MM.1S (cell line): Measurements from ENCODE around the gene PDZD8.

ENCODE experiments used
- EZH2 ChIP-seq: fragments of 300-600 bp; sonication (generic); optimal IDR thresholded peaks from 2 replicates; pipeline ENCODE3; 2017; ENCODE audit warnings: low read depth, mild to moderate bottlenecking, antibody characterized with exemption, low read length, mixed read lengths
- EZH2phosphoT487 ChIP-seq: fragments of 300-600 bp; sonication (generic); IDR thresholded peaks from 2 replicates; pipeline ENCODE4 v1.6.1; 2018; ENCODE audit warnings: antibody characterized with exemption, low read length
- TF ChIP-seq, protein P1 (sequence below): fragments of 300-600 bp; sonication (generic); IDR thresholded peaks from 2 replicates; pipeline ENCODE4 v1.5.1; 2016; ENCODE audit warnings: antibody characterized with exemption, low read length, mixed read lengths

DNA sequence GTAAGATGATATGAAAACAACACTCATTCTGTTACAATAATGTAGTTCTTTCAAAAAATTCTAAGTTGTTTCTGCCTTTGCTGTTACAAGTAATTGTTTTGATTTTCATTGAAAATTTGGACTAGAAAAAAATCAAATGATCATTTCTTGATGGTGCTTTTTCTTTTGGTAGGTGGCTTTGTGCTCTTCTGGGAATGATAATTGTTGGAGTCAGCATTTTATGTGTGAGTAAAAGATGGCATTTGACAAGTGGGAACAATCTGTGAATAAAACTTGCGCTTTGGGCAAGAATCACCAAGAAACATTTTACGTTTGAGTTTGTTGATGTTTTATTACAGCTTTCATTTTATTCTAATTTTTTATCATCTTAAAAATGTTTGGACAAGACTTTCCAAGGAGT is 108.4 kb downstream of the PDZD8 start:
- TF ChIP-seq, protein P1, sequence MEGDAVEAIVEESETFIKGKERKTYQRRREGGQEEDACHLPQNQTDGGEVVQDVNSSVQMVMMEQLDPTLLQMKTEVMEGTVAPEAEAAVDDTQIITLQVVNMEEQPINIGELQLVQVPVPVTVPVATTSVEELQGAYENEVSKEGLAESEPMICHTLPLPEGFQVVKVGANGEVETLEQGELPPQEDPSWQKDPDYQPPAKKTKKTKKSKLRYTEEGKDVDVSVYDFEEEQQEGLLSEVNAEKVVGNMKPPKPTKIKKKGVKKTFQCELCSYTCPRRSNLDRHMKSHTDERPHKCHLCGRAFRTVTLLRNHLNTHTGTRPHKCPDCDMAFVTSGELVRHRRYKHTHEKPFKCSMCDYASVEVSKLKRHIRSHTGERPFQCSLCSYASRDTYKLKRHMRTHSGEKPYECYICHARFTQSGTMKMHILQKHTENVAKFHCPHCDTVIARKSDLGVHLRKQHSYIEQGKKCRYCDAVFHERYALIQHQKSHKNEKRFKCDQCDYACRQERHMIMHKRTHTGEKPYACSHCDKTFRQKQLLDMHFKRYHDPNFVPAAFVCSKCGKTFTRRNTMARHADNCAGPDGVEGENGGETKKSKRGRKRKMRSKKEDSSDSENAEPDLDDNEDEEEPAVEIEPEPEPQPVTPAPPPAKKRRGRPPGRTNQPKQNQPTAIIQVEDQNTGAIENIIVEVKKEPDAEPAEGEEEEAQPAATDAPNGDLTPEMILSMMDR, result no peak
- no peak for TF ChIP-seq EZH2
- TF ChIP-seq EZH2phosphoT487, result no peak
